Hepatocyte (in vitro differentiated cells): Measurements from ENCODE around the gene RBCK1.

Experiments used
- CTCF ChIP-seq: fragments of 200-600 bp; sonication (generic); IDR thresholded peaks from 2 replicates; pipeline ENCODE4 v1.5.1; 2016; ENCODE audit warnings: antibody characterized with exemption, mild to moderate bottlenecking; ENCODE audit not compliant: poor library complexity
- EZH2 ChIP-seq: fragments of 200-600 bp; sonication (generic); IDR thresholded peaks from 2 replicates; pipeline ENCODE4 v1.6.1; 2016; ENCODE audit warnings: antibody characterized with exemption, mild to moderate bottlenecking, borderline replicate concordance

GRCh38 chr20:438571-439469 lies 30.7 kb downstream of the RBCK1 start:
- no peak for TF ChIP-seq CTCF
- no peak for TF ChIP-seq EZH2
